GM18498 (cell line): ENCODE data around the gene LRRC3B.
"Not testable (repeated sequence)": the region's sequence is repeated elsewhere in the genome, so short reads cannot be mapped to it uniquely, and the experiment has no call there.

ENCODE experiments used
- ATAC-seq: cut with Tn5 transposase; IDR thresholded peaks from one replicate; pipeline ENCODE4 v1.9.1; 2021; ENCODE audit warnings: mild to moderate bottlenecking, moderate library complexity; ENCODE audit not compliant: unreplicated experiment

Gene LRRC3B

GRCh38 chr3:26622621-26623418 lies at the start of gene LRRC3B:
LRRC3B (plus strand) TSS chr3:26622772; CDS start chr3:26709673, 86,901 bp downstream.
- no peak for ATAC-seq

- no peak for ATAC-seq
These were observed 47.8 kb upstream of the LRRC3B start for GRCh38 chr3:26574766-26575165.

GRCh38 chr3:26579116-26579515 lies 43.5 kb upstream of the LRRC3B start:
- no peak for ATAC-seq

GRCh38 chr3:26587571-26587970 lies 35.0 kb upstream of the LRRC3B start:
- ATAC-seq: no peak

- ATAC-seq: no peak
These were observed 33.6 kb upstream of the LRRC3B start for GRCh38 chr3:26588931-26589330.

GRCh38 chr3:26589678-26590077 lies 32.9 kb upstream of the LRRC3B start:
- no peak for ATAC-seq

- no peak for ATAC-seq
These were observed 31.6 kb upstream of the LRRC3B start for GRCh38 chr3:26590919-26591484.

- no peak for ATAC-seq
These were observed 30.6 kb upstream of the LRRC3B start for GRCh38 chr3:26591926-26592325.

GRCh38 chr3:26592451-26592850 lies 30.1 kb upstream of the LRRC3B start:
- no peak for ATAC-seq

- ATAC-seq: no peak
These were observed 26.2 kb upstream of the LRRC3B start for GRCh38 chr3:26596335-26596734.

- not testable (repeated sequence) for ATAC-seq
These were observed 19.3 kb upstream of the LRRC3B start for GRCh38 chr3:26603311-26603710.

- not testable (repeated sequence) for ATAC-seq
These were observed 18.8 kb upstream of the LRRC3B start for GRCh38 chr3:26603771-26604170.

- ATAC-seq: no peak
These were observed 8.4 kb upstream of the LRRC3B start for GRCh38 chr3:26614006-26614685.

GRCh38 chr3:26621176-26621575 lies 1.4 kb upstream of the LRRC3B start:
- ATAC-seq: no peak

GRCh38 chr3:26621906-26622620 lies 509 bp upstream of the LRRC3B start:
- ATAC-seq: no peak

GRCh38 chr3:26623419-26624208 lies 1.0 kb downstream of the LRRC3B start:
- ATAC-seq: no peak

- ATAC-seq: no peak
These were observed 1.7 kb downstream of the LRRC3B start for GRCh38 chr3:26624209-26624765.

GRCh38 chr3:26625187-26625586 lies 2.6 kb downstream of the LRRC3B start:
- no peak for ATAC-seq

- no peak for ATAC-seq
These were observed 4.5 kb downstream of the LRRC3B start for GRCh38 chr3:26627080-26627479.

GRCh38 chr3:26628915-26629314 lies 6.3 kb downstream of the LRRC3B start:
- ATAC-seq: no peak
